ENCODE results near the gene NAV2.

The NAV2 gene

DNA sequence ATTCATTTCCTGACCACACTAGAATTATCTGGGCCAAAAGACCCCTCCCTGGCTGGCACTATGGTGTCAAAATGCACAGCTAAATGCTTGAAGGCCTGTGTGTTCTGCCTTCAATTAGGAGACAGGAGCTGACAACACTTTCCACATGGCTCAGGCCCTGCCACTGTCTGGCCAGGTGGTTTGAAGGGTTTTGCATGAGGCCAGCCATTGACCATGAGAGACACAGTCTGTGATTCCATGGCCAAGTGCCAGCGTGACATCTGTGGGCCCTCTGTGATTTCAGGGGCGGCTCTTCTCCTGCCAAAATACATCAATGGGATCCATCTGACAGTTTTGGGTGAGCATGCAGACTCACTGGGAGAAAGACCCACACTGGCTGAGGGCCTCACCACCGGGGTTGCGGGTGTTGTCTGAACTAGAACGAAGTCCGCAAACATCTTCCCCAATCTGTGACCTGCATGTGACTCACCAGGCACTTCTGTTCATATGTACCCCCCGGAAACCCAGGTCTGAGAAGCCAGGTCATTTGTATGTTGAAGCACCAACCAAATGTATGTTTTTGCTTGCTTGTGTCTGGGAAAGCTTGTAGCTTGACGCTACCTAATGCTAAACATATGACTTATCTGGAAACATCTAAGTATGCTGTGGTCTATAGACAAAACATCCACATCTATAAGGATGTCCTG is 20.7 kb upstream of the NAV2 start:
- in situ Hi-C loops (cut with HindIII; ENCODE audit: low pct_ligation_motif_present, low sequenced_read_pairs) = no loop called here
- Histone ChIP-seq H3K27ac (no peak overlapping the region), H3K36me3 (replicated peaks) (no peaks in the 10 kb centered on the region), H3K27me3 (replicated peaks) (no peaks in the 10 kb centered on the region), H3K4me3 (ENCODE audit: low read depth, low read length) (no peak overlapping the region)
- DNase-seq = no peak
- TF ChIP-seq, protein P1, sequence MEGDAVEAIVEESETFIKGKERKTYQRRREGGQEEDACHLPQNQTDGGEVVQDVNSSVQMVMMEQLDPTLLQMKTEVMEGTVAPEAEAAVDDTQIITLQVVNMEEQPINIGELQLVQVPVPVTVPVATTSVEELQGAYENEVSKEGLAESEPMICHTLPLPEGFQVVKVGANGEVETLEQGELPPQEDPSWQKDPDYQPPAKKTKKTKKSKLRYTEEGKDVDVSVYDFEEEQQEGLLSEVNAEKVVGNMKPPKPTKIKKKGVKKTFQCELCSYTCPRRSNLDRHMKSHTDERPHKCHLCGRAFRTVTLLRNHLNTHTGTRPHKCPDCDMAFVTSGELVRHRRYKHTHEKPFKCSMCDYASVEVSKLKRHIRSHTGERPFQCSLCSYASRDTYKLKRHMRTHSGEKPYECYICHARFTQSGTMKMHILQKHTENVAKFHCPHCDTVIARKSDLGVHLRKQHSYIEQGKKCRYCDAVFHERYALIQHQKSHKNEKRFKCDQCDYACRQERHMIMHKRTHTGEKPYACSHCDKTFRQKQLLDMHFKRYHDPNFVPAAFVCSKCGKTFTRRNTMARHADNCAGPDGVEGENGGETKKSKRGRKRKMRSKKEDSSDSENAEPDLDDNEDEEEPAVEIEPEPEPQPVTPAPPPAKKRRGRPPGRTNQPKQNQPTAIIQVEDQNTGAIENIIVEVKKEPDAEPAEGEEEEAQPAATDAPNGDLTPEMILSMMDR (IDR thresholded peaks at IDR 0.05; ENCODE audit: low read depth, low read length, missing control alignments) = no peak

GRCh38 chr11:19693146-19693545 is 19.5 kb upstream of the NAV2 start:
- in situ Hi-C loops (cut with HindIII; ENCODE audit: low pct_ligation_motif_present, low sequenced_read_pairs) = no loop called here
- Histone ChIP-seq H3K36me3 (replicated peaks) (no peaks in the 10 kb centered on the region), H3K27me3 (replicated peaks) (no peaks in the 10 kb centered on the region), H3K27ac (no peak overlapping the region), H3K4me3 (ENCODE audit: low read depth, low read length) (no peak overlapping the region)
- TF ChIP-seq, protein P1 (IDR thresholded peaks at IDR 0.05; ENCODE audit: low read depth, low read length, missing control alignments) = no peak
- no peak for DNase-seq

GRCh38 chr11:19694796-19695345 is 17.8 kb upstream of the NAV2 start:
- TF ChIP-seq, protein P1 (IDR thresholded peaks at IDR 0.05; ENCODE audit: low read depth, low read length, missing control alignments) = no peak
- in situ Hi-C loops (cut with HindIII; ENCODE audit: low pct_ligation_motif_present, low sequenced_read_pairs) = no loop called here

GRCh38 chr11:19696073-19696472 is 16.6 kb upstream of the NAV2 start:
- TF ChIP-seq, protein P1 (IDR thresholded peaks at IDR 0.05; ENCODE audit: low read depth, low read length, missing control alignments) = no peak
- Histone ChIP-seq H3K27ac (no peak overlapping the region), H3K4me3 (ENCODE audit: low read depth, low read length) (no peak overlapping the region), H3K27me3 (replicated peaks) (no peaks in the 10 kb centered on the region), H3K36me3 (replicated peaks) (no peaks in the 10 kb centered on the region)
- no peak for DNase-seq
- in situ Hi-C loops (cut with HindIII; ENCODE audit: low pct_ligation_motif_present, low sequenced_read_pairs) = no loop called here

More at GRCh38 chr11:19694796-19695345, 17.8 kb upstream of the NAV2 start:
- Histone ChIP-seq H3K27me3 (replicated peaks) (no peaks in the 10 kb centered on the region), H3K36me3 (replicated peaks) (no peaks in the 10 kb centered on the region), H3K4me3 (ENCODE audit: low read depth, low read length) (no peak overlapping the region), H3K27ac (no peak overlapping the region)
- DNase-seq = no peak

DNA sequence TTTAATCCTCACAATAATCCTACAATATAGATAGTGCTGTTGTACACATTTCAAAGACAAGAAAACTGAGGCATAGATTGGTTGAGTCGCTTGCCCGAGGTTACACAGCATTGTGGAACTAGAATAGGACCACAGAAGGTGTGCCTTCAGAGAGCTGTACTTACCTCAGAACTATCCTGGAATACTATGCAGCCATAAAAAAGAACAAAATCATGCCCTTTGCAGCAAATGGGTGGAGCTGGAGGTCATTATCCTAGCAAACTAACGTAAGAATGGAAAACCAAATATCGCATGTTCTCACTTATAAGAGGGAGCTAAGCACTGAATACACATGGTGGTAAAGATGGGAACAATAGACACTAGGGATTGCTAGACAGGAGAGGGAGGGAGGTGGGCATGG is 15.7 kb upstream of the NAV2 start:
- in situ Hi-C loops (cut with HindIII; ENCODE audit: low pct_ligation_motif_present, low sequenced_read_pairs) = no loop called here
- TF ChIP-seq, protein P1 (IDR thresholded peaks at IDR 0.05; ENCODE audit: low read depth, low read length, missing control alignments) = no peak
- Histone ChIP-seq H3K27ac (no peak overlapping the region), H3K36me3 (replicated peaks) (no peaks in the 10 kb centered on the region), H3K4me3 (ENCODE audit: low read depth, low read length) (no peak overlapping the region), H3K27me3 (replicated peaks) (no peaks in the 10 kb centered on the region)
- no peak for DNase-seq

DNA sequence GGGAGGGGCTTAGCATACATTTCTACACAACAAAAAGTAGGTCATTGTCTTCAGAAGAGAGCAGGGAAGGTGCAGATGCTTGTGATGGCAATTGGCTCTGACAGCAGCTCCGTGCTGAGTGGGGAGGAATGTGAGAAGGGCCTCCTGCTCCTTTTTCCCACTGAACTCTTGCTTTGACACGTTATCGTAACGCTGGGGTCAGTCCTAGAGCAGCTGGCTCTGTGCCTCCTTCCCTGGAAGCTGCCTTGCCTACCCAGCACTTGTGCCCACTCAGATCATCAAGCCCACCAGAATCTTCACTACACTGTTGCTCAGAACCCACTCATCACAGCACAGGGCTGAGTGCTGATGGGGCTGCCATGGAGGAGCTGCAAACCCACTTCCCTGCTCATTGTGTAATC is 14.9 kb upstream of the NAV2 start:
- H3K27me3 ChIP-seq (replicated peaks) = no peaks in the 10 kb centered on the region
- TF ChIP-seq, protein P1 (IDR thresholded peaks at IDR 0.05; ENCODE audit: low read depth, low read length, missing control alignments) = no peak
- in situ Hi-C loops (cut with HindIII; ENCODE audit: low pct_ligation_motif_present, low sequenced_read_pairs) = no loop called here

More for the DNA sequence above, 14.9 kb upstream of the NAV2 start:
- no peak overlapping the region for H3K27ac ChIP-seq
- no peak overlapping the region for H3K4me3 ChIP-seq (ENCODE audit: low read depth, low read length)
- no peak for DNase-seq
- H3K36me3 ChIP-seq (replicated peaks) = no peaks in the 10 kb centered on the region
